Uterus (tissue), 2 donors: ENCODE results near the gene TRIM43.
"Not testable (repeated sequence)": the region's sequence is repeated elsewhere in the genome, so short reads cannot be mapped to it uniquely, and the experiment has no call there.

Experiments
- POLR2A ChIP-seq, 2 donors: fragments of 450-650 bp; IDR thresholded peaks; one replicate each; pipeline ENCODE4 v1.6.1; 2016; ENCODE audit warnings: antibody characterized with exemption in 2 of 2, mild to moderate bottlenecking in 1 of 2, moderate library complexity in 1 of 2
- TF ChIP-seq, protein P1 (sequence below), 4 experiments: fragments of 200-600 bp in 2 of 4; fragments of 450-650 bp in 2 of 4; sonication (generic) in 2 of 4; IDR thresholded peaks; one replicate each; pipeline ENCODE4 v1.5.1; 2016 to 2019; ENCODE audit warnings: antibody characterized with exemption in 4 of 4, mild to moderate bottlenecking in 2 of 4, moderate library complexity in 1 of 4

DNA sequence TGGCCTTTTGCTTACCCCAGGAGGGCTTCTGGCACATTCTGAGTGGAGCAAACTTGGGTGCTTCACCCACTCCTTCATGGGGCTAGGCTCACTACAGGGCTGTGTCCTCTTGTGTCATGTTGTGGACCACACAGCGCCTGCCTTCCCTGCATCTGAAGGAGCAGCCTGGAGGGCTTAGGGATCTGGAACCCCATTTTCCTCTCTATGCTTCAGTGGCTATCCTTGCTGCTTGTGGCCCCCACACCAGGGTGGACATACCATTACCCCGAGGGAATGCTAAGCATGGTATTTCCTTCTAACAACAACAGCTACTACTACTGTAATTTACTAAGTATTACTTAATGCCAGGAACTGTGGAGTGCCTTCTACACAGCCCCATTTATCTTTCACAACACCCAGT lies 50.6 kb downstream of the TRIM43 start:
- TF ChIP-seq, protein P1, sequence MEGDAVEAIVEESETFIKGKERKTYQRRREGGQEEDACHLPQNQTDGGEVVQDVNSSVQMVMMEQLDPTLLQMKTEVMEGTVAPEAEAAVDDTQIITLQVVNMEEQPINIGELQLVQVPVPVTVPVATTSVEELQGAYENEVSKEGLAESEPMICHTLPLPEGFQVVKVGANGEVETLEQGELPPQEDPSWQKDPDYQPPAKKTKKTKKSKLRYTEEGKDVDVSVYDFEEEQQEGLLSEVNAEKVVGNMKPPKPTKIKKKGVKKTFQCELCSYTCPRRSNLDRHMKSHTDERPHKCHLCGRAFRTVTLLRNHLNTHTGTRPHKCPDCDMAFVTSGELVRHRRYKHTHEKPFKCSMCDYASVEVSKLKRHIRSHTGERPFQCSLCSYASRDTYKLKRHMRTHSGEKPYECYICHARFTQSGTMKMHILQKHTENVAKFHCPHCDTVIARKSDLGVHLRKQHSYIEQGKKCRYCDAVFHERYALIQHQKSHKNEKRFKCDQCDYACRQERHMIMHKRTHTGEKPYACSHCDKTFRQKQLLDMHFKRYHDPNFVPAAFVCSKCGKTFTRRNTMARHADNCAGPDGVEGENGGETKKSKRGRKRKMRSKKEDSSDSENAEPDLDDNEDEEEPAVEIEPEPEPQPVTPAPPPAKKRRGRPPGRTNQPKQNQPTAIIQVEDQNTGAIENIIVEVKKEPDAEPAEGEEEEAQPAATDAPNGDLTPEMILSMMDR (IDR thresholded peaks at IDR 0.05) = not testable (repeated sequence)
- TF ChIP-seq POLR2A (IDR thresholded peaks at IDR 0.05) = not testable (repeated sequence)
